H1 (cell line): ENCODE measurements around the gene PHOX2A. TPM values are rescaled to one million over a fixed set of nuclear protein-coding genes. Genes with fewer than 3 reads are reported as not detected.

Experiments
- CTCF ChIA-PET: fragments of 300-600 bp; sonication (Branson Sonifier 250); formaldehyde crosslinking; loops from one replicate; lab custom pipeline; 2021; ENCODE audit not compliant: partially characterized antibody; lab: Charles Lee
- POLR2A ChIA-PET: fragments of 300-600 bp; sonication (Branson Sonifier 250); formaldehyde crosslinking; loops from one replicate; lab custom pipeline; 2021; ENCODE audit warnings: inconsistent platforms; ENCODE audit not compliant: partially characterized antibody; lab: Charles Lee
- DNase-seq, 2 experiments: peaks; one replicate each; pipeline versions ENCODE4 v3.0.0 to v3.0.0-alpha.2; 2010 to 2022; ENCODE audit warnings: low spot score in 2 of 2, low read depth in 1 of 2, mixed read lengths in 1 of 2
- FAIRE-seq: peaks from 2 replicates; lab custom pipeline; 2011; peaks lifted over from hg19 to GRCh38; lab: Jason Lieb, UNC
- H2AFZ ChIP-seq: 2 replicates; pipeline ENCODE4 v1.8.1; 2012; ENCODE audit warnings: low read length, inconsistent platforms
- H2AK5ac ChIP-seq: 2 replicates; pipeline ENCODE4 v1.6.1; 2013; ENCODE audit warnings: low read depth, low read length
- H2BK120ac ChIP-seq: replicated peaks from 2 replicates; pipeline ENCODE3; 2013; ENCODE audit warnings: low read depth, low read length, inconsistent platforms
- H2BK12ac ChIP-seq: 2 replicates; pipeline ENCODE4 v1.6.1; 2013; ENCODE audit warnings: low read depth, low read length
- H2BK15ac ChIP-seq: 2 replicates; pipeline ENCODE4 v1.6.1; 2013; ENCODE audit warnings: low read length
- H2BK20ac ChIP-seq: 2 replicates; pipeline ENCODE4 v1.6.1; 2013; ENCODE audit warnings: low read length
- H2BK5ac ChIP-seq: 2 replicates; pipeline ENCODE4 v1.6.1; 2013; ENCODE audit warnings: low read depth, low read length
- H3K14ac ChIP-seq: 2 replicates; pipeline ENCODE4 v1.6.1; 2013; ENCODE audit warnings: inconsistent platforms; ENCODE audit not compliant: insufficient read length
- H3K18ac ChIP-seq: 2 replicates; pipeline ENCODE4 v1.6.1; 2013; ENCODE audit warnings: low read length; ENCODE audit errors: extremely low read depth
- H3K23ac ChIP-seq: 2 replicates; pipeline ENCODE4 v1.6.1; 2013; ENCODE audit warnings: inconsistent platforms; ENCODE audit not compliant: insufficient read length
- H3K23me2 ChIP-seq: 2 replicates; pipeline ENCODE4 v1.6.1; 2013; ENCODE audit warnings: low read depth, low read length
- H3K27ac ChIP-seq: 2 replicates; pipeline ENCODE4 v1.6.1; 2011; ENCODE audit warnings: low read depth, low read length, inconsistent platforms
- H3K27me3 ChIP-seq, 4 experiments: replicated peaks in 1 of 4; 1 replicate in 1 of 4; 2 replicates in 3 of 4; pipeline versions ENCODE4 v1.6.1 to v1.8.1; 2011 to 2013; ENCODE audit warnings: low read length in 3 of 4, mild to moderate bottlenecking in 3 of 4, inconsistent platforms in 2 of 4, mixed read lengths in 2 of 4, moderate library complexity in 1 of 4; ENCODE audit not compliant: control insufficient read depth in 3 of 4, insufficient read depth in 3 of 4; ENCODE audit errors: extremely low read depth in 1 of 4
- H3K36me3 ChIP-seq, 4 experiments: 2 replicates each; pipeline versions ENCODE4 v1.6.1 to v1.8.1; 2011 to 2013; ENCODE audit warnings: mild to moderate bottlenecking in 4 of 4, low read length in 3 of 4, moderate library complexity in 2 of 4, control low read depth in 1 of 4, inconsistent platforms in 1 of 4; ENCODE audit not compliant: insufficient read depth in 4 of 4, control insufficient read depth in 2 of 4
- H3K4ac ChIP-seq: replicated peaks from 2 replicates; pipeline ENCODE3; 2013; ENCODE audit warnings: low read length, low read depth, mixed read lengths, inconsistent platforms; ENCODE audit not compliant: insufficient read length
- H3K4me1 ChIP-seq, 4 experiments: replicated peaks in 1 of 4; 1 replicate in 1 of 4; 2 replicates in 3 of 4; pipeline versions ENCODE4 v1.6.1 to v1.8.1; 2011 to 2013; ENCODE audit warnings: low read length in 3 of 4, inconsistent platforms in 2 of 4, mixed read lengths in 1 of 4; ENCODE audit not compliant: insufficient read depth in 4 of 4, control insufficient read depth in 3 of 4
- H3K4me2 ChIP-seq, 2 experiments: 2 replicates each; pipeline versions ENCODE4 v1.6.1 to v1.8.1; 2011 to 2013; ENCODE audit warnings: low read depth in 2 of 2, low read length in 2 of 2, control low read depth in 1 of 2, inconsistent platforms in 1 of 2, mild to moderate bottlenecking in 1 of 2; ENCODE audit not compliant: insufficient read depth in 1 of 2
- H3K4me3 ChIP-seq, 4 experiments: fragments of 200-600, 300-600 bp in 1 of 4; sonication (generic), shearing (Covaris generic), sonication (Bioruptor Twin) in 1 of 4; 2 replicates each; pipeline versions ENCODE4 v1.5.1 to v1.8.1; 2011 to 2016; ENCODE audit warnings: low read length in 4 of 4, low read depth in 3 of 4, control low read depth in 2 of 4, inconsistent platforms in 2 of 4, mild to moderate bottlenecking in 2 of 4, mixed read lengths in 1 of 4, moderate library complexity in 1 of 4; ENCODE audit not compliant: insufficient read depth in 2 of 4; ENCODE audit errors: extremely low read depth in 1 of 4
- H3K56ac ChIP-seq: replicated peaks from 2 replicates; pipeline ENCODE3; 2013; ENCODE audit warnings: low read depth, mild to moderate bottlenecking, mixed read lengths, low read length, inconsistent platforms; ENCODE audit not compliant: insufficient read length
- H3K79me1 ChIP-seq: 2 replicates; pipeline ENCODE4 v1.6.1; 2013; ENCODE audit warnings: low read depth, low read length, control low read depth
- H3K79me2 ChIP-seq, 2 experiments: 2 replicates each; pipeline versions ENCODE4 v1.6.1 to v1.8.1; 2012 to 2013; ENCODE audit warnings: low read length in 2 of 2, mild to moderate bottlenecking in 2 of 2, inconsistent platforms in 1 of 2; ENCODE audit not compliant: insufficient read depth in 2 of 2, control insufficient read depth in 1 of 2
- H3K9ac ChIP-seq, 4 experiments: replicated peaks in 1 of 4; 1 replicate in 1 of 4; 2 replicates in 3 of 4; pipeline versions ENCODE4 v1.6.1 to v1.8.1; 2011 to 2013; ENCODE audit warnings: low read depth in 3 of 4, low read length in 3 of 4, control low read depth in 2 of 4, mild to moderate bottlenecking in 2 of 4, moderate library complexity in 2 of 4, inconsistent platforms in 1 of 4; ENCODE audit errors: extremely low read depth in 1 of 4
- H3K9me3 ChIP-seq, 2 experiments: 2 replicates each; pipeline versions ENCODE4 v1.6.1 to v1.8.1; 2012 to 2013; ENCODE audit warnings: mild to moderate bottlenecking in 2 of 2, moderate library complexity in 2 of 2, control low read depth in 1 of 2, inconsistent platforms in 1 of 2, low read depth in 1 of 2, low read length in 1 of 2, mixed read lengths in 1 of 2; ENCODE audit not compliant: insufficient read depth in 2 of 2
- H4K20me1 ChIP-seq, 2 experiments: replicated peaks in 1 of 2; 2 replicates each; pipeline versions ENCODE3 to v1.8.1; 2011 to 2013; ENCODE audit warnings: inconsistent platforms in 2 of 2, low read length in 2 of 2, mild to moderate bottlenecking in 1 of 2; ENCODE audit not compliant: insufficient read depth in 2 of 2, control insufficient read depth in 1 of 2
- H4K5ac ChIP-seq: 2 replicates; pipeline ENCODE4 v1.6.1; 2013; ENCODE audit warnings: low read length, low read depth, mixed read lengths, inconsistent platforms; ENCODE audit not compliant: insufficient read length
- H4K8ac ChIP-seq: 2 replicates; pipeline ENCODE4 v1.8.0; 2013; ENCODE audit warnings: mild to moderate bottlenecking, moderate library complexity, low read length, inconsistent platforms; ENCODE audit not compliant: insufficient read depth; ENCODE audit errors: extremely low read depth
- H4K91ac ChIP-seq: replicated peaks from 2 replicates; pipeline ENCODE3; 2013; ENCODE audit warnings: low read length, mixed read lengths, inconsistent platforms; ENCODE audit not compliant: insufficient read length
- KDM1A ChIP-seq: fragments of 200-600, 300-600 bp; sonication (generic); IDR thresholded peaks from 2 replicates; pipeline ENCODE4 v1.7.1; 2016; ENCODE audit warnings: mild to moderate bottlenecking, low read length, borderline replicate concordance
- PHF8 ChIP-seq: fragments of 200-600 bp; sonication (generic); conservative IDR thresholded peaks from 2 replicates; pipeline ENCODE4 v1.7.1; 2012; ENCODE audit warnings: low read depth, mild to moderate bottlenecking, inconsistent platforms, low read length, moderate library complexity
- WGBS, 2 experiments: shearing (Covaris generic) in 1 of 2; methylation state at CpG; one replicate each; pipeline versions ENCODE4 v1.1.6 to v1.1.7; 2013 to 2015; ENCODE audit warnings: low lambda C conversion rate in 2 of 2, mixed read lengths in 2 of 2, inconsistent platforms in 1 of 2, low coverage in 1 of 2, missing lambda C conversion rate in 1 of 2; ENCODE audit not compliant: insufficient replicate concordance in 2 of 2, insufficient coverage in 1 of 2, insufficient read length in 1 of 2; ENCODE audit errors: extremely low coverage in 1 of 2, missing lambda C conversion rate in 1 of 2; 5-methylcytosine and 5-hydroxymethylcytosine counted together
- polyA plus RNA-seq, 7 experiments: library from polyadenylated mRNA; depleted of rRNA in 3 of 7; stranded (reverse) in 5 of 7; unstranded in 2 of 7; fragments of >200 nt in 5 of 7; fragments of 200-250 nt in 2 of 7; gene quantifications; 1 replicate in 5 of 7; 2 replicates in 1 of 7; 4 replicates in 1 of 7; pipeline versions ENCODE4 v1.2.1 to v1.2.3, GENCODE V29; 2011 to 2013; ENCODE audit warnings: missing spikeins in 2 of 7, mixed read lengths in 2 of 7
- total RNA-seq: library from RNA; stranded (reverse); fragmentation: NEBNext Ultra II Directional; extraction: Animal tissue kit (Norgen Biotek cat#: 25700); gene quantifications from 2 replicates; pipeline ENCODE4 v1.2.1, GENCODE V29; 2021

PHOX2A gene
- total and polyA plus RNA-seq, 2 of the 8 experiments (the other 6 are each of a cell fraction or from before 2014, with no cell fraction given) = 0.67 TPM; not detected in 1

DNA sequence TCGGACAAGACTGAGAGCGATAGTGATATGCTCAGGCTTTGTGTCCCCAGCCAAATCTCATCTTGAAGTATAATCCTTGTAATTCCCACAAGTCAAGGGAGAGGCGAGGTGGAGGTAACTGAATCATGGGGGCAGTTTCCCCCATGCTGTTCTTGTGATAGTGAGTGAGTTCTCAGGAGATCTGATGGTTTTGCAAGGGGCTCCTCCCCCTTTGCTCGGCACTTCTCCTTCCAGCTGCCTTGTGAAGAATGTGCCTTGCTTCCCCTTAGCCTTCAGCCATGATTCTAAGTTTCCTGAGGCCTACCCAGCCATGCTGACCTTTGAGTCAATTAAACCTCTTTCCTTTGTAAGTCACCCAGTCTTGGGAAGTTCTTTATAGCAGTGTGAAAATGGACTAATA lies 34.9 kb downstream of the PHOX2A start:
- Histone ChIP-seq H3K9me3 (no peaks in the 10 kb centered on the region), H3K4me3 (no peak overlapping the region), H4K5ac (no peak overlapping the region), H2BK120ac (no peak overlapping the region), H3K79me2 (no peaks in the 10 kb centered on the region), H3K14ac (no peak overlapping the region), H4K20me1 (no peaks in the 10 kb centered on the region), H3K27ac (no peak overlapping the region), H2BK12ac (no peak overlapping the region), H3K4ac (no peak overlapping the region), H2BK15ac (no peak overlapping the region), H2AFZ (no peak overlapping the region), H3K36me3 (no peaks in the 10 kb centered on the region), H3K9ac (no peak overlapping the region), H4K8ac (no peak overlapping the region), H3K23ac (no peak overlapping the region), H3K4me1 (no peaks in the 10 kb centered on the region), H2BK20ac (no peak overlapping the region), H3K27me3 (no peaks in the 10 kb centered on the region), H3K23me2 (no peaks in the 10 kb centered on the region), H2AK5ac (no peak overlapping the region), H3K18ac (no peak overlapping the region), H3K56ac (no peak overlapping the region), H3K79me1 (no peaks in the 10 kb centered on the region), H4K91ac (no peak overlapping the region), H3K4me2 (no peak overlapping the region), H2BK5ac (no peak overlapping the region)
- ChIA-PET POLR2A (interaction anchor here (0.7 to 1.5 kb wide), 4 partner anchors 14 to 56 kb away, joined by 3 to 4 read pairs (median 4); no protein-coding TSS in a partner anchor), CTCF (interaction anchor here (0.7 to 2.1 kb wide), 4 partner anchors 18 to 222 kb away, joined by 3 to 7 read pairs (median 3); no protein-coding TSS in a partner anchor)
- FAIRE-seq = no peak
- DNase-seq = no peak
- TF ChIP-seq KDM1A = no peak
- no peak for TF ChIP-seq PHF8
- 86% methylated on average over 4 of the region's 4 CpGs; no CpG with 5 or more reads in 1 of the 2 experiments for WGBS, 2 experiments
